ENCODE measurements around the gene MRPL43. TPM values are rescaled to one million over a fixed set of nuclear protein-coding genes. Genes with fewer than 3 reads are reported as not detected.

Gene MRPL43
- polyA plus RNA-seq, 1 experiment, result 123 TPM

GRCh38 chr10:100986623-100986951 lies 710 bp downstream of the MRPL43 start:
- ChIA-PET POLR2A (no interaction called here), CTCF (interaction anchor here (0.8 to 21.8 kb wide), 5 partner anchors 11 to 424 kb away, joined by 3 to 479 read pairs (median 5); partner anchors contain the start of gene SEMA4G)
- DNase-seq (ENCODE audit: low read depth), result no peak
- Histone ChIP-seq H3K36me3 (ENCODE audit: control insufficient read depth, insufficient read depth, low read length) (peaks cover 17% of the 10 kb centered on the region), H3K27me3 (ENCODE audit: control insufficient read depth, insufficient read depth, low read length) (no peaks in the 10 kb centered on the region), H3K4me3 (ENCODE audit: low read depth, low read length) (peak overlapping the region; percentile 95)
- TF ChIP-seq CTCF (IDR thresholded peaks at IDR 0.05; ENCODE audit: insufficient read depth, low read depth, low read length), result no peak

GRCh38 chr10:100985336-100985735 lies 2.0 kb downstream of the MRPL43 start:
- no peak for TF ChIP-seq CTCF (IDR thresholded peaks at IDR 0.05; ENCODE audit: insufficient read depth, low read depth, low read length)
- no peak for DNase-seq (ENCODE audit: low read depth)
- CTCF ChIA-PET, result interaction anchor here (0.8 to 21.8 kb wide), 6 partner anchors 9 to 31 kb away, joined by 3 to 479 read pairs (median 3); partner anchors contain the start of gene SEMA4G
- Histone ChIP-seq H3K36me3 (ENCODE audit: control insufficient read depth, insufficient read depth, low read length) (peaks cover 17% of the 10 kb centered on the region), H3K27me3 (ENCODE audit: control insufficient read depth, insufficient read depth, low read length) (no peaks in the 10 kb centered on the region), H3K4me3 (ENCODE audit: low read depth, low read length) (no peak overlapping the region)
- POLR2A ChIA-PET, result no interaction called here

GRCh38 chr10:100984672-100985177 lies 2.6 kb downstream of the MRPL43 start:
- no peak for TF ChIP-seq CTCF (IDR thresholded peaks at IDR 0.05; ENCODE audit: insufficient read depth, low read depth, low read length)
- H3K36me3 ChIP-seq (ENCODE audit: control insufficient read depth, insufficient read depth, low read length), result peaks cover 14% of the 10 kb centered on the region
- ChIA-PET POLR2A (no interaction called here), CTCF (interaction anchor here (0.8 to 1.8 kb wide), 5 partner anchors 9 to 30 kb away, joined by 3 to 6 read pairs (median 4); partner anchors contain the start of gene SEMA4G)
- H3K4me3 ChIP-seq (ENCODE audit: low read depth, low read length), result no peak overlapping the region
- H3K27me3 ChIP-seq (ENCODE audit: control insufficient read depth, insufficient read depth, low read length), result no peaks in the 10 kb centered on the region
- no peak for DNase-seq (ENCODE audit: low read depth)

- TF ChIP-seq CTCF (IDR thresholded peaks at IDR 0.05; ENCODE audit: insufficient read depth, low read depth, low read length), result no peak
- no peak for DNase-seq (ENCODE audit: low read depth)
- Histone ChIP-seq H3K4me3 (ENCODE audit: low read depth, low read length) (no peak overlapping the region), H3K36me3 (ENCODE audit: control insufficient read depth, insufficient read depth, low read length) (peaks cover 15% of the 10 kb centered on the region), H3K27me3 (ENCODE audit: control insufficient read depth, insufficient read depth, low read length) (no peaks in the 10 kb centered on the region)
- ChIA-PET CTCF (interaction anchor here (0.8 to 1.8 kb wide), 4 partner anchors 10 to 30 kb away, joined by 3 to 6 read pairs (median 4); no protein-coding TSS in a partner anchor), POLR2A (no interaction called here)
Observed at GRCh38 chr10:100983868-100984671, 3.2 kb downstream of the MRPL43 start.
